Naive B cell (primary cell): Measurements from ENCODE around the gene ZNF133. TPM values are rescaled to one million over a fixed set of nuclear protein-coding genes. Genes with fewer than 3 reads are reported as not detected.
"Not testable (repeated sequence)": the region's sequence is repeated elsewhere in the genome, so short reads cannot be mapped to it uniquely, and the experiment has no call there.

Experiments
- ATAC-seq, 2 donors: fragments of 150-1000 bp; cut with Tn5 transposase; 2 replicates each; pipeline ENCODE4 v1.10.0; 2021; ENCODE audit warnings: low read depth in 2 of 2, mild to moderate bottlenecking in 2 of 2, moderate library complexity in 2 of 2
- DNase-seq: peaks from one replicate; pipeline ENCODE4 v3.0.0; 2022
- H3K27ac Mint-ChIP-seq, 6 donors: one replicate each; pipeline ENCODE4 v1.8.0; 2020 to 2022; ENCODE audit warnings: mild to moderate bottlenecking in 6 of 6, mixed read lengths in 6 of 6, moderate library complexity in 5 of 6, inconsistent platforms in 2 of 6
- H3K27me3 Mint-ChIP-seq, 3 donors: one replicate each; pipeline ENCODE4 v1.8.0; 2021 to 2022; ENCODE audit warnings: mixed read lengths in 3 of 3, mild to moderate bottlenecking in 1 of 3
- H3K36me3 Mint-ChIP-seq, 2 donors: one replicate each; pipeline ENCODE4 v1.8.0; 2020 to 2022; ENCODE audit warnings: mixed read lengths in 2 of 2, inconsistent platforms in 1 of 2, mild to moderate bottlenecking in 1 of 2
- H3K4me1 Mint-ChIP-seq, 3 donors: one replicate each; pipeline ENCODE4 v1.8.0; 2020 to 2022; ENCODE audit warnings: mixed read lengths in 3 of 3, inconsistent platforms in 1 of 3, mild to moderate bottlenecking in 1 of 3, moderate library complexity in 1 of 3
- H3K4me3 Mint-ChIP-seq, 8 donors: one replicate each; pipeline ENCODE4 v1.8.0; 2020 to 2022; ENCODE audit warnings: mild to moderate bottlenecking in 8 of 8, mixed read lengths in 8 of 8, moderate library complexity in 8 of 8, inconsistent platforms in 2 of 8
- H3K9me3 Mint-ChIP-seq, 7 donors: one replicate each; pipeline ENCODE4 v1.8.0; 2020 to 2022; ENCODE audit warnings: mixed read lengths in 7 of 7, mild to moderate bottlenecking in 5 of 7, inconsistent platforms in 2 of 7, moderate library complexity in 1 of 7
- polyA plus RNA-seq, 6 donors: library from polyadenylated mRNA; unstranded; fragments of 300-500 nt; fragmentation: Illumina TruSeq; gene quantifications; one replicate each; pipeline ENCODE4 v1.2.3, GENCODE V29; 2021; ENCODE audit warnings: low read depth in 6 of 6

The ZNF133 gene
- polyA plus RNA-seq, 6 donors from 2014 or later = 4.1 to 15.2 (median 8.6) TPM

GRCh38 chr20:18265441-18265840 lies 22.9 kb upstream of the ZNF133 start:
- Mint-ChIP-seq H3K27me3 (peaks cover 12 to 43% (median 26%) of the 10 kb centered on the region in 3 donors), H3K27ac (no peak overlapping the region), H3K36me3 (no peaks in the 10 kb centered on the region)

DNA sequence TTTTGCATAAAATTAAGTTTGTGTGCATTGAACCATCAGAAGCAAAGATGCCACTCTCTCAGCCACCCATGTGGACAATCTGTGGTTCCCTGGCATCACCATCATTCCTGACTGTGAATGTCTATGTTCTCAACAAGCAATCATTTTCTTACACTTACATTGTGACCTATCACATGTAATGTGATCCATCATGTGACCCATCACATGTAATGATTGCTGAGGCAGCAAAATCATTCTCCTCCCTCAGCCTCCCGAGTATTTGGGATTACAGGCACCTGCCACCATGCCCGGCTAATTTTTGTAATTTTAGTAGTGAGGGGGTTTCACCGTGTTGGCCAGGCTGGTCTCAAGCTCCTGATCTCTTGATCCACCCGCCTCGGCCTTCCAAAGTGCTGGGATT lies 22.0 kb upstream of the ZNF133 start:
- H3K4me1 Mint-ChIP-seq = no peaks in the 10 kb centered on the region
- no peaks in the 10 kb centered on the region for H3K9me3 Mint-ChIP-seq
- ATAC-seq = no peak

More at GRCh38 chr20:18265441-18265840, 22.9 kb upstream of the ZNF133 start:
- ATAC-seq (no peak), DNase-seq (no peak)
- no peaks in the 10 kb centered on the region for H3K4me1 Mint-ChIP-seq
- H3K9me3 Mint-ChIP-seq = no peaks in the 10 kb centered on the region
- H3K4me3 Mint-ChIP-seq = no peak overlapping the region

GRCh38 chr20:18267815-18268214 lies 20.5 kb upstream of the ZNF133 start:
- H3K27me3 Mint-ChIP-seq = peaks cover 16 to 56% (median 30%) of the 10 kb centered on the region in 3 donors
- DNase-seq (no peak), ATAC-seq (no peak)
- H3K4me1 Mint-ChIP-seq = no peaks in the 10 kb centered on the region
- no peak overlapping the region for H3K27ac Mint-ChIP-seq
- H3K9me3 Mint-ChIP-seq = no peaks in the 10 kb centered on the region
- H3K36me3 Mint-ChIP-seq = no peaks in the 10 kb centered on the region
- no peak overlapping the region for H3K4me3 Mint-ChIP-seq

More for the DNA sequence above, 22.0 kb upstream of the ZNF133 start:
- Mint-ChIP-seq H3K27me3 (peaks cover 12 to 48% (median 30%) of the 10 kb centered on the region in 3 donors), H3K4me3 (no peak overlapping the region), H3K36me3 (no peaks in the 10 kb centered on the region), H3K27ac (no peak overlapping the region)
- no peak for DNase-seq

- H3K4me1 Mint-ChIP-seq = no peaks in the 10 kb centered on the region
- no peak overlapping the region for H3K27ac Mint-ChIP-seq
- no peak for DNase-seq
- H3K27me3 Mint-ChIP-seq = peaks cover 30 to 50% (median 43%) of the 10 kb centered on the region in 3 donors
- ATAC-seq = no peak
- no peaks in the 10 kb centered on the region for H3K36me3 Mint-ChIP-seq
- H3K4me3 Mint-ChIP-seq = no peak overlapping the region
- no peaks in the 10 kb centered on the region for H3K9me3 Mint-ChIP-seq
Observed at GRCh38 chr20:18271160-18271559, 17.2 kb upstream of the ZNF133 start.

GRCh38 chr20:18272451-18272850 lies 15.9 kb upstream of the ZNF133 start:
- H3K9me3 Mint-ChIP-seq = no peaks in the 10 kb centered on the region
- DNase-seq = no peak
- H3K27ac Mint-ChIP-seq = peak overlapping the region in 1 of 6 donors; percentile 57

DNA sequence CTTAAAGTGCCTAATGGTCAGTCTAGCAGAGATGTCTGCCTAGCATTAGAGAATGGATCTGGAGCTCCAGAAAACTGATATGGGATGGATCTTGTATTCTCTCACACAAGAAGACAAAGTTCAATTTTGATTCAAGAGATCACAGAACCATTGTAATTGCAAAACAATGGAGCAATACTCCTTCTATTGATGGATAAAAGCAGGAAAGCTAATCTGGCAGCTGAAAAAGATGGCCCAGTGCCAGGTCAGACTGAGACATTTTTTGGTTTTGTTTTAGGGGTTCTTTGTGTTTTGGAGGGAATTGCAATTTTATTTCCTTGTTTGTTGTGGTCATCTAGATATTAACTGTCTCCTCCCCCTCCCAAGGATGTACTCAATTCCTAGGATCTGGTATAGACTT lies 14.6 kb upstream of the ZNF133 start:
- H3K36me3 Mint-ChIP-seq = no peaks in the 10 kb centered on the region
- peaks cover 0 to 6% (median 4%) of the 10 kb centered on the region in 3 donors for H3K4me1 Mint-ChIP-seq
- peaks cover 32 to 49% (median 33%) of the 10 kb centered on the region in 3 donors for H3K27me3 Mint-ChIP-seq
- no peak overlapping the region for H3K27ac Mint-ChIP-seq
- H3K4me3 Mint-ChIP-seq = no peak overlapping the region
- no peak for DNase-seq
- no peak for ATAC-seq
- no peaks in the 10 kb centered on the region for H3K9me3 Mint-ChIP-seq

More at GRCh38 chr20:18272451-18272850, 15.9 kb upstream of the ZNF133 start:
- H3K27me3 Mint-ChIP-seq = peaks cover 27 to 50% (median 39%) of the 10 kb centered on the region in 3 donors
- H3K4me3 Mint-ChIP-seq = no peak overlapping the region
- ATAC-seq = no peak
- H3K36me3 Mint-ChIP-seq = no peaks in the 10 kb centered on the region
- peaks cover 0 to 6% (median 4%) of the 10 kb centered on the region in 3 donors for H3K4me1 Mint-ChIP-seq

DNA sequence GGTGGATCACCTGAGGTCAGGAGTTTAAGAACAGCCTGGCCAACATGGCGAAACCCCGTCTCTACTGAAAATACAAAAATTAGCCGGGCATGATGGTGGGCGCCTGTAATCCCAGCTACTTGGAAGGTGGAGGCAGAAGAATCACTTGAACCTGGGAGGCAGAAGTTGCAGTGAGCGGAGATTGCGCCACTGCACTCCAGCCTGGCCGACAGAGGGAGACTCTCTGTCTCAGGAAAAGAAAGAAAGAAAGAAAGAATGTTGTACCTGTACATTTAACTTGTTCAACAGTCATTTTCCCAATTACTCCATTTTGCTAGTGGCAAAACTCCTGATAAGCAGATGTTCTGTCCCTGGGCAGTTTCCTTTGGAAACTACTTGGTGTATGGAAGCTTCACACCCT lies 12.4 kb upstream of the ZNF133 start:
- H3K4me3 Mint-ChIP-seq, ATAC-seq, H3K4me1 Mint-ChIP-seq, DNase-seq, H3K9me3 Mint-ChIP-seq, H3K36me3 Mint-ChIP-seq: not testable (repeated sequence)
- Mint-ChIP-seq H3K27ac (peak overlapping the region in 1 of 6 donors; percentile 54), H3K27me3 (peaks cover 47 to 62% (median 48%) of the 10 kb centered on the region in 3 donors)

GRCh38 chr20:18276821-18277220 lies 11.5 kb upstream of the ZNF133 start:
- ATAC-seq (peak; percentile 61 to 81), DNase-seq (peak; percentile 42)
- Mint-ChIP-seq H3K9me3 (no peaks in the 10 kb centered on the region), H3K4me3 (no peak overlapping the region), H3K27ac (no peak overlapping the region), H3K36me3 (no peaks in the 10 kb centered on the region), H3K4me1 (peaks cover 0 to 6% (median 4%) of the 10 kb centered on the region in 3 donors), H3K27me3 (peaks cover 46 to 63% (median 49%) of the 10 kb centered on the region in 3 donors)

- Mint-ChIP-seq H3K9me3 (peaks cover 0 to 4% (median 0%) of the 10 kb centered on the region in 7 donors), H3K27me3 (peaks cover 38 to 66% (median 54%) of the 10 kb centered on the region in 3 donors), H3K4me1 (peaks cover 0 to 6% (median 4%) of the 10 kb centered on the region in 3 donors), H3K36me3 (peaks cover 0 to 3% of the 10 kb centered on the region in 2 donors), H3K27ac (no peak overlapping the region), H3K4me3 (no peak overlapping the region)
- no peak for DNase-seq
- ATAC-seq = no peak
Observed at GRCh38 chr20:18279242-18279641, 9.1 kb upstream of the ZNF133 start.

DNA sequence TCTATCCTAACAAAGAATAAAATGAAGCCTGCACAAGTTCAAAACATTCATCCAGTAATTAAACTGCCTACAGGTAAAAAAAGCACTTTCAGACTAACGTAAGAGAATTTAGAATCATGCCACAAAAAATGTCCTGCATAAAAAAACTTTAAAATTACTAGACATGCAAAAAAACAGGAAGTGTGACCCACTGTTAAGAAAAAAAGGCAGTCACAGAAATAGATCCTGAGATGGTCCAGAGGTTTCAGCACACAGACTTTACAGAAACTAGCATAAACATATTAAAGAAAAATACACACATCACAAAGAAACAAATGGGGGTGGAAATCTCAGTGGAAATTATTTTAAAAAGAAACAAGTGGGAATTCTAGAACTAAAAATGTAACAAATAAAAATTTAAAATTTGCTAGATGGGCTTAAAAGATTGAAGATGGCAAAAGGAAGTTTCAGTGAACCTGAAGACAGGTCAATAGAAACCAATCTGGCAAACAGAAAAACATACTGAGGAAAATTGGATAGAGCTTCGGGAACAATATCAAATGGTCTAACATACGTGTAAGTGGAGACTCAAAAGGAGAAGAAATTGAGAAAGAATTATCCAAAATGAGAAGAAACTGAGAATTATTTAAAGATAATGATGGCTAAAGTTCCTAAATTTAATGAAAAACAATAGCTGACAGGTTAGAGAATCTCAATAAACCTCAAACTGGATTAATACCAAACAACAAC lies 3.4 kb upstream of the ZNF133 start:
- peaks cover 8 to 27% (median 17%) of the 10 kb centered on the region in 7 donors for H3K9me3 Mint-ChIP-seq
- ATAC-seq (no peak), DNase-seq (peak; percentile 21)
- H3K36me3 Mint-ChIP-seq = peaks cover 7 to 26% of the 10 kb centered on the region in 2 donors
- peak overlapping the region in 1 of 6 donors; percentile 2 for H3K27ac Mint-ChIP-seq
- H3K4me1 Mint-ChIP-seq = peaks cover 12 to 28% (median 23%) of the 10 kb centered on the region in 3 donors
- peak overlapping the region in 1 of 8 donors; percentile 79 for H3K4me3 Mint-ChIP-seq
- peaks cover 29 to 58% (median 47%) of the 10 kb centered on the region in 3 donors for H3K27me3 Mint-ChIP-seq

DNA sequence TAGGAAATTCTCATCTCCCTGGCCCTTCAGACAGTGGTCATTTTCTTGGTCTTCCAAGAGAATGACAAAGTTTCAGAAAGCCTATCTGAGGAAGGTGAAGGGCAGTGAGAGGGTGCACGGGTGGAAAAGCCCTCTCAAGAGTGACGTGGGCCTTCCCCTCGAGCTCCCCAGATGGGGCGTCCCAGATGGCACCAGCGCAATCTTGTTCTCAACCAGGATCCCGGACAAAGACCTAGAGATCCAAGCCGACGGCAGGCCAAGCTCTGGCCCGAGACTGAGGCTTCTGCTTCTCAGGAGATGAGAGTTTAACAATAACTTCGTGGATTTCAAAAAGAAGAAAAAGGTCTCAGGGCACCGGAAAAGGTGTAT lies 797 bp upstream of the ZNF133 start:
- peak overlapping the region; percentile 95 to 99 (median 99) for H3K4me3 Mint-ChIP-seq
- peaks cover 31 to 46% (median 33%) of the 10 kb centered on the region in 3 donors for H3K4me1 Mint-ChIP-seq
- H3K36me3 Mint-ChIP-seq = peaks cover 19 to 44% of the 10 kb centered on the region in 2 donors
- H3K27me3 Mint-ChIP-seq = peaks cover 15 to 35% (median 26%) of the 10 kb centered on the region in 3 donors
- DNase-seq = no peak
- peaks cover 8 to 27% (median 17%) of the 10 kb centered on the region in 7 donors for H3K9me3 Mint-ChIP-seq
- ATAC-seq = no peak
- H3K27ac Mint-ChIP-seq = peak overlapping the region; percentile 97 to 100 (median 99)

- Mint-ChIP-seq H3K4me3 (peak overlapping the region; percentile 95 to 99 (median 99)), H3K36me3 (peaks cover 22 to 50% of the 10 kb centered on the region in 2 donors), H3K27me3 (peaks cover 5 to 26% (median 25%) of the 10 kb centered on the region in 3 donors), H3K27ac (peak overlapping the region; percentile 97 to 100 (median 99)), H3K9me3 (peaks cover 8 to 27% (median 17%) of the 10 kb centered on the region in 7 donors), H3K4me1 (peaks cover 31 to 51% (median 37%) of the 10 kb centered on the region in 3 donors)
- no peak for DNase-seq
- no peak for ATAC-seq
Observed at GRCh38 chr20:18288749-18289267, 481 bp downstream of the ZNF133 start.

- peak overlapping the region; percentile 95 to 99 (median 99) for H3K4me3 Mint-ChIP-seq
- H3K9me3 Mint-ChIP-seq = peaks cover 8 to 22% (median 17%) of the 10 kb centered on the region in 7 donors
- ATAC-seq = no peak
- DNase-seq = no peak
- H3K27ac Mint-ChIP-seq = peak overlapping the region in 3 of 6 donors; percentile 97 to 100 (median 99)
- H3K4me1 Mint-ChIP-seq = peaks cover 31 to 51% (median 37%) of the 10 kb centered on the region in 3 donors
- peaks cover 5 to 22% (median 21%) of the 10 kb centered on the region in 3 donors for H3K27me3 Mint-ChIP-seq
- H3K36me3 Mint-ChIP-seq = peaks cover 22 to 46% of the 10 kb centered on the region in 2 donors
Observed at GRCh38 chr20:18289306-18289705, 979 bp downstream of the ZNF133 start.
